Activated T-helper 17 cell treated with anti-CD3 and anti-CD28 coated beads, Interleukin-2, amount 50 U/mL, for 72 hours (primary cell): ENCODE results near the gene PDE9A. TPM values are rescaled to one million over a fixed set of nuclear protein-coding genes. Genes with fewer than 3 reads are reported as not detected.

Experiments
- ATAC-seq: fragments of 150-1000 bp; cut with Tn5 transposase; replicated peaks from 2 replicates; pipeline ENCODE4 v1.10.0; 2021; ENCODE audit warnings: mild to moderate bottlenecking, moderate library complexity
- H3K27ac Mint-ChIP-seq: one replicate; pipeline ENCODE4 v1.8.0; 2022; ENCODE audit warnings: mixed read lengths
- H3K27me3 Mint-ChIP-seq: one replicate; pipeline ENCODE4 v1.8.0; 2022; ENCODE audit warnings: mixed read lengths
- H3K36me3 Mint-ChIP-seq: one replicate; pipeline ENCODE4 v1.8.0; 2022; ENCODE audit warnings: low read depth, mild to moderate bottlenecking, mixed read lengths
- H3K4me1 Mint-ChIP-seq: one replicate; pipeline ENCODE4 v1.8.0; 2022; ENCODE audit warnings: mixed read lengths
- H3K4me3 Mint-ChIP-seq: one replicate; pipeline ENCODE4 v1.8.0; 2022; ENCODE audit warnings: mild to moderate bottlenecking, mixed read lengths
- H3K9me3 Mint-ChIP-seq: one replicate; pipeline ENCODE4 v1.8.0; 2022; ENCODE audit warnings: mixed read lengths
- total RNA-seq, 2 donors: library from RNA; stranded (reverse); gene quantifications; one replicate each; pipeline ENCODE4 v1.2.3, GENCODE V29; 2022

The PDE9A gene
- total RNA-seq, 2 donors from 2014 or later: 0.95 to 6.9 TPM

GRCh38 chr21:42676808-42677207 is 23.4 kb downstream of the PDE9A start:
- no peaks in the 10 kb centered on the region for H3K27me3 Mint-ChIP-seq
- no peak overlapping the region for H3K4me3 Mint-ChIP-seq
- H3K4me1 Mint-ChIP-seq: no peaks in the 10 kb centered on the region
- H3K27ac Mint-ChIP-seq: no peak overlapping the region
- ATAC-seq: no peak
- no peaks in the 10 kb centered on the region for H3K9me3 Mint-ChIP-seq
- H3K36me3 Mint-ChIP-seq: no peaks in the 10 kb centered on the region

GRCh38 chr21:42677339-42678321 is 24.2 kb downstream of the PDE9A start:
- Mint-ChIP-seq H3K9me3 (no peaks in the 10 kb centered on the region), H3K27me3 (no peaks in the 10 kb centered on the region), H3K4me3 (no peak overlapping the region), H3K36me3 (no peaks in the 10 kb centered on the region), H3K27ac (no peak overlapping the region), H3K4me1 (peaks cover 2% of the 10 kb centered on the region)
- ATAC-seq: no peak

GRCh38 chr21:42678618-42679295 is 25.3 kb downstream of the PDE9A start:
- Mint-ChIP-seq H3K4me1 (peaks cover 10% of the 10 kb centered on the region), H3K27ac (no peak overlapping the region), H3K36me3 (no peaks in the 10 kb centered on the region), H3K4me3 (no peak overlapping the region), H3K27me3 (no peaks in the 10 kb centered on the region), H3K9me3 (no peaks in the 10 kb centered on the region)
- ATAC-seq: no peak

- no peak for ATAC-seq
- Mint-ChIP-seq H3K9me3 (no peaks in the 10 kb centered on the region), H3K4me1 (peaks cover 17% of the 10 kb centered on the region), H3K4me3 (no peak overlapping the region), H3K36me3 (no peaks in the 10 kb centered on the region), H3K27me3 (no peaks in the 10 kb centered on the region), H3K27ac (no peak overlapping the region)
Observed at GRCh38 chr21:42679319-42680057, 26.1 kb downstream of the PDE9A start.

GRCh38 chr21:42680058-42680330 is 26.6 kb downstream of the PDE9A start:
- Mint-ChIP-seq H3K4me1 (peaks cover 18% of the 10 kb centered on the region), H3K9me3 (no peaks in the 10 kb centered on the region), H3K4me3 (no peak overlapping the region), H3K27me3 (no peaks in the 10 kb centered on the region), H3K27ac (no peak overlapping the region), H3K36me3 (no peaks in the 10 kb centered on the region)
- ATAC-seq: no peak

GRCh38 chr21:42680429-42680828 is 27.0 kb downstream of the PDE9A start:
- Mint-ChIP-seq H3K4me3 (no peak overlapping the region), H3K9me3 (no peaks in the 10 kb centered on the region), H3K36me3 (no peaks in the 10 kb centered on the region), H3K27me3 (no peaks in the 10 kb centered on the region), H3K4me1 (peaks cover 18% of the 10 kb centered on the region), H3K27ac (no peak overlapping the region)
- no peak for ATAC-seq

- peak; percentile 33 for ATAC-seq
- Mint-ChIP-seq H3K4me1 (peaks cover 18% of the 10 kb centered on the region), H3K36me3 (no peaks in the 10 kb centered on the region), H3K9me3 (no peaks in the 10 kb centered on the region), H3K4me3 (peak overlapping the region; percentile 16), H3K27me3 (no peaks in the 10 kb centered on the region), H3K27ac (no peak overlapping the region)
Observed at GRCh38 chr21:42681296-42682206, 28.1 kb downstream of the PDE9A start.

GRCh38 chr21:42682661-42683210 is 29.3 kb downstream of the PDE9A start:
- no peak for ATAC-seq
- H3K27me3 Mint-ChIP-seq: no peaks in the 10 kb centered on the region
- H3K27ac Mint-ChIP-seq: no peak overlapping the region
- H3K4me1 Mint-ChIP-seq: peaks cover 18% of the 10 kb centered on the region
- no peaks in the 10 kb centered on the region for H3K9me3 Mint-ChIP-seq
- no peaks in the 10 kb centered on the region for H3K36me3 Mint-ChIP-seq
- H3K4me3 Mint-ChIP-seq: peak overlapping the region; percentile 86

- peak; percentile 1 for ATAC-seq
- Mint-ChIP-seq H3K9me3 (no peaks in the 10 kb centered on the region), H3K27ac (peak overlapping the region; percentile 95)
Observed at GRCh38 chr21:42683371-42684108, 30.1 kb downstream of the PDE9A start.

GRCh38 chr21:42684109-42684916 is 30.9 kb downstream of the PDE9A start:
- Mint-ChIP-seq H3K4me1 (peaks cover 18% of the 10 kb centered on the region), H3K4me3 (peak overlapping the region; percentile 86)

More at GRCh38 chr21:42683371-42684108, 30.1 kb downstream of the PDE9A start:
- Mint-ChIP-seq H3K27me3 (no peaks in the 10 kb centered on the region), H3K4me1 (peaks cover 18% of the 10 kb centered on the region), H3K36me3 (no peaks in the 10 kb centered on the region), H3K4me3 (peak overlapping the region; percentile 86)

GRCh38 chr21:42685036-42685435 is 31.6 kb downstream of the PDE9A start:
- Mint-ChIP-seq H3K9me3 (no peaks in the 10 kb centered on the region), H3K36me3 (no peaks in the 10 kb centered on the region), H3K27ac (peak overlapping the region; percentile 95), H3K27me3 (no peaks in the 10 kb centered on the region), H3K4me1 (peaks cover 18% of the 10 kb centered on the region), H3K4me3 (peak overlapping the region; percentile 86)
- peak; percentile 11 for ATAC-seq

More at GRCh38 chr21:42684109-42684916, 30.9 kb downstream of the PDE9A start:
- Mint-ChIP-seq H3K36me3 (no peaks in the 10 kb centered on the region), H3K27me3 (no peaks in the 10 kb centered on the region), H3K27ac (peak overlapping the region; percentile 95), H3K9me3 (no peaks in the 10 kb centered on the region)
- ATAC-seq: peak; percentile 85

- Mint-ChIP-seq H3K27me3 (no peaks in the 10 kb centered on the region), H3K27ac (no peak overlapping the region), H3K36me3 (no peaks in the 10 kb centered on the region), H3K4me1 (peaks cover 18% of the 10 kb centered on the region), H3K4me3 (peak overlapping the region; percentile 86), H3K9me3 (no peaks in the 10 kb centered on the region)
- no peak for ATAC-seq
Observed at GRCh38 chr21:42685954-42686500, 32.6 kb downstream of the PDE9A start.
